SH-SY5Y (cell line): ENCODE data around the gene CNOT2.

ENCODE experiments used
- GATA2 ChIP-seq: IDR thresholded peaks from 2 replicates; pipeline ENCODE4 v1.6.1; 2011; ENCODE audit warnings: mild to moderate bottlenecking, low read depth, low read length
- GATA3 ChIP-seq: IDR thresholded peaks from 2 replicates; pipeline ENCODE4 v1.6.1; 2011; ENCODE audit warnings: low read depth, mild to moderate bottlenecking, low read length, moderate library complexity

GRCh38 chr12:70290116-70290515, 46.9 kb downstream of the CNOT2 start:
- TF ChIP-seq GATA3 (no peak), GATA2 (no peak)
